Hepatocyte (in vitro differentiated cells): ENCODE data around the gene SMLR1.

Source experiments
- CTCF ChIP-seq: fragments of 200-600 bp; sonication (generic); IDR thresholded peaks from 2 replicates; pipeline ENCODE4 v1.5.1; 2016; ENCODE audit warnings: antibody characterized with exemption, mild to moderate bottlenecking; ENCODE audit not compliant: poor library complexity
- EZH2 ChIP-seq: fragments of 200-600 bp; sonication (generic); IDR thresholded peaks from 2 replicates; pipeline ENCODE4 v1.6.1; 2016; ENCODE audit warnings: antibody characterized with exemption, mild to moderate bottlenecking, borderline replicate concordance
- EZH2phosphoT487 ChIP-seq: fragments of 200-600 bp; sonication (generic); IDR thresholded peaks from one replicate; pipeline ENCODE4 v1.6.1; 2018; ENCODE audit warnings: antibody characterized with exemption, mild to moderate bottlenecking, low read depth, moderate library complexity; ENCODE audit not compliant: unreplicated experiment, severe bottlenecking

GRCh38 chr6:130783416-130784107 is 43.6 kb upstream of the SMLR1 start:
- TF ChIP-seq EZH2 (no peak), CTCF (no peak), EZH2phosphoT487 (no peak)
